Heart left ventricle (tissue), 13 donors: Measurements from ENCODE around the gene MGAM2.

Experiments used
- CTCF ChIP-seq, 12 donors: fragments of 200-600 bp; sonication (generic) in 4 of 12; IDR thresholded peaks; one replicate each; pipeline versions ENCODE4 v1.5.0 to v1.8.0; 2018 to 2022; ENCODE audit warnings: antibody characterized with exemption in 12 of 12, mild to moderate bottlenecking in 5 of 12
- POLR2A ChIP-seq, 2 donors: fragments of 450-650 bp; IDR thresholded peaks; one replicate each; pipeline ENCODE4 v1.6.1; 2017; ENCODE audit warnings: antibody characterized with exemption in 2 of 2, mild to moderate bottlenecking in 2 of 2, moderate library complexity in 2 of 2
- donor health status: ischemic (EF 13 %, LVEDD 7.1; RV severe dilation, severe dysfunction).
- donor health status: DM: no; HTN: yes; CAD: no.
- donor health status: DM: no; HTN: no; CAD: no.
- donor health status: ischemic (EF 25% LVEDD 6.9; RV normal size, moderate dysfunction).
- donor health status: ischemic (EF 25% LVEDD 5.7; RV mildly dilated, moderate dysfunction).
- donor health status: ischemic (EF 35%, LVEDD 5.7; RV mildly dilated, moderate dysfunction).
- donor health status: nonischemic (EF 11% LVEDD 7.7; RV severe dilation, severe dysfunction).
- donor health status: DM: yes; HTN: yes; CAD: no.
- donor health status: PGD.
- donor health status: ischemic (EF 29% LVEDD 5.4; RV normal size, mild dysfunction).
- donor health status: nonischemic (EF 23%, LVEDD 6.1; RV moderate dilation, normal function).

- TF ChIP-seq POLR2A (IDR thresholded peaks at IDR 0.05) = no peak
- TF ChIP-seq CTCF (IDR thresholded peaks at IDR 0.05) = no peak
Observed at GRCh38 chr7:142196066-142196840, 84.7 kb downstream of the MGAM2 start.
